ENCODE data around the gene CARMIL1.

DNA sequence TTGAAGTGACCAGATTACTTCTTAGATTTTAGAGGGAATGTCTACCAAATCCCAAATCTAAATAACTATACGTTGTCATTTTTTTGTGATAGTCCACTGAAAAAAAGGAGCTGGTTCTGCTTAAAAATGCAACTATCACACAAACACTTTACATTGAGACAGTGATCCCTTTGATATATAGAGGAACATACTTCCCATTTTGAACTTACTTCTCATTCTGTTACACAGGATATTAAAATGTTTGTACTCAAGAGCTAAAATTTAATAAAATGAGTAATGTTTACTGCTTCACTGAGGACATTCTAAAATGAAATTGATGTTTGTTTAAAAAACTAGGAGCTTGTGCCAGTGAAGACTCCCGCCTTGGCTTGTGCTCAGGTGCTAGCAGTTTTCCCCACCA lies 174.1 kb downstream of the CARMIL1 start:
- TF ChIP-seq NRF1 (conservative IDR thresholded peaks at IDR 0.05; ENCODE audit: low read depth, low read length) (no peak), MTA3 (IDR thresholded peaks at IDR 0.05; ENCODE audit: borderline replicate concordance, low read length) (no peak), RCOR1 (conservative IDR thresholded peaks at IDR 0.05; ENCODE audit: low read depth, low read length) (no peak), FOS (IDR thresholded peaks at IDR 0.05; ENCODE audit: borderline replicate concordance, extremely low read depth, insufficient read length) (no peak), RFX5 (IDR thresholded peaks at IDR 0.05; ENCODE audit: low read depth, low read length) (no peak), POLR2AphosphoS5 (IDR thresholded peaks at IDR 0.05; ENCODE audit: low read length) (no peak)
- TF ChIP-seq, protein P1, sequence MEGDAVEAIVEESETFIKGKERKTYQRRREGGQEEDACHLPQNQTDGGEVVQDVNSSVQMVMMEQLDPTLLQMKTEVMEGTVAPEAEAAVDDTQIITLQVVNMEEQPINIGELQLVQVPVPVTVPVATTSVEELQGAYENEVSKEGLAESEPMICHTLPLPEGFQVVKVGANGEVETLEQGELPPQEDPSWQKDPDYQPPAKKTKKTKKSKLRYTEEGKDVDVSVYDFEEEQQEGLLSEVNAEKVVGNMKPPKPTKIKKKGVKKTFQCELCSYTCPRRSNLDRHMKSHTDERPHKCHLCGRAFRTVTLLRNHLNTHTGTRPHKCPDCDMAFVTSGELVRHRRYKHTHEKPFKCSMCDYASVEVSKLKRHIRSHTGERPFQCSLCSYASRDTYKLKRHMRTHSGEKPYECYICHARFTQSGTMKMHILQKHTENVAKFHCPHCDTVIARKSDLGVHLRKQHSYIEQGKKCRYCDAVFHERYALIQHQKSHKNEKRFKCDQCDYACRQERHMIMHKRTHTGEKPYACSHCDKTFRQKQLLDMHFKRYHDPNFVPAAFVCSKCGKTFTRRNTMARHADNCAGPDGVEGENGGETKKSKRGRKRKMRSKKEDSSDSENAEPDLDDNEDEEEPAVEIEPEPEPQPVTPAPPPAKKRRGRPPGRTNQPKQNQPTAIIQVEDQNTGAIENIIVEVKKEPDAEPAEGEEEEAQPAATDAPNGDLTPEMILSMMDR (IDR thresholded peaks at IDR 0.05 in 2 of 3, conservative IDR thresholded peaks at IDR 0.05 in 1 of 3; ENCODE audit: control insufficient read depth in 2 of 3, extremely low read depth in 1 of 3, insufficient read depth in 1 of 3, low read depth in 3 of 3, low read length in 3 of 3), result no peak
- TF ChIP-seq, protein P2, sequence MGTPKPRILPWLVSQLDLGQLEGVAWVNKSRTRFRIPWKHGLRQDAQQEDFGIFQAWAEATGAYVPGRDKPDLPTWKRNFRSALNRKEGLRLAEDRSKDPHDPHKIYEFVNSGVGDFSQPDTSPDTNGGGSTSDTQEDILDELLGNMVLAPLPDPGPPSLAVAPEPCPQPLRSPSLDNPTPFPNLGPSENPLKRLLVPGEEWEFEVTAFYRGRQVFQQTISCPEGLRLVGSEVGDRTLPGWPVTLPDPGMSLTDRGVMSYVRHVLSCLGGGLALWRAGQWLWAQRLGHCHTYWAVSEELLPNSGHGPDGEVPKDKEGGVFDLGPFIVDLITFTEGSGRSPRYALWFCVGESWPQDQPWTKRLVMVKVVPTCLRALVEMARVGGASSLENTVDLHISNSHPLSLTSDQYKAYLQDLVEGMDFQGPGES (IDR thresholded peaks at IDR 0.05), result no peak
